Erythroblast (primary cell): ENCODE data around the gene DEUP1.
"Not testable (repeated sequence)": the region's sequence is repeated elsewhere in the genome, so short reads cannot be mapped to it uniquely, and the experiment has no call there.

Experiments
- DNase-seq, 2 experiments: peaks; one replicate each; lab custom pipeline; 2025; lab: John Stamatoyannopoulos, UW
- GATA1 ChIP-seq: IDR thresholded peaks from 2 replicates; pipeline ENCODE4 v1.6.1; 2011; ENCODE audit warnings: low read depth, mild to moderate bottlenecking, control low read depth, low read length, moderate library complexity
- POLR2A ChIP-seq: IDR thresholded peaks from 2 replicates; pipeline ENCODE4 v1.6.1; 2011; ENCODE audit warnings: mild to moderate bottlenecking, low read length

DEUP1 gene

DNA sequence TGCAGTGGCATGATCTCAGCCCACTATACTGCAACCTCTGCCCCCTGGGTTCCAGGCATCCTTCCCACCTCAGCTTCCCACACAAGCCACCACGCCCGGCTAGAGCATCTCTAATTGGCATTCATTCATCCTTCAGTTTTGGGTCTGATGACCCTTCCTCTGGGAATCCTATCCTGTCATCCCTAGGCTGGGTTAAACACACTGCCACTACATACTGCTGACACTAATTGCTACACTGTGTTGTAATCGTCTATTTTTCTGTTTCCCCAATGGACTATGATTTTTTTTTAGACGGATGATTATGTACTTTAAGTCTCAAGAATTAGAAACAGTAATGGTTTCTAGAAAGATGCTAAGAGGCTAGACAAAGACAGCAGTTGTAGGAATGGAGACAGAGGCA is 62.8 kb downstream of the DEUP1 start:
- DNase-seq, result no peak
- no peak for TF ChIP-seq GATA1
- TF ChIP-seq POLR2A, result no peak

DNA sequence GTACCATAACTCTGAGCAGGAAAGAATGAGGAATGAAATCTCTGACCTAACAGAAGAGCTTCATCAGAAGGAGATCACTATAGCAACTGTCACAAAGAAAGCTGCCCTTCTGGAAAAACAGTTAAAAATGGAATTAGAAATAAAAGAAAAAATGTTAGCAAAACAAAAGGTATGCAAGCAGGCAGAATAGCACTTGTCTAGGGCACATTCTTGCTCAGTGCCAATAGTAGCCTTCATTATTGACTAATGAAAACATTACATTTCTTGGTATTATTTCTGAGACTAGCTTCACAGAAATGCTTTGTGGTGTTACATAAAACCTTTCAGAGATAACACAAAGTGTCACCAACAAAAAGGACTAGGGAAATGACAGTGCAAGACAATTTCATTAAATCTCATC is 63.9 kb downstream of the DEUP1 start:
- DNase-seq, result no peak
- TF ChIP-seq POLR2A (no peak), GATA1 (no peak)

DNA sequence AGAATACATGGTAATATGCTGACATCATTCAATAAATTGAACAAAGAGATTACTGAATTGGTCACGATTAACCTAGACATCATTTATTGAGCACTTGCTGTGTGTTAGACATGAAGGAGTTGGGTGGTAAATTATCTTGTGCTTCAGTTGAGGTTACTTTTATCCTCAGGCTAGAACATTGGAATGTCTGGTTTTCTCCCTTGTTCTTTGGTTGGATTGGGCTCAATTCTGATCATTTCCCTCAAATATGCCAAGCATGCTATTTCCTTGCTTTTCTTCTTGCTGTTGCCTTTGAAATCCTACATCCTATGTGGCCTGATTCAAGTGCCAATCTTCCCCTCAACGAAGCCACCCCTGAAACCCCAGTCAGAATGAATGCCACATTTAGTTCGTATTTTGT is 65.8 kb downstream of the DEUP1 start:
- TF ChIP-seq GATA1 (no peak), POLR2A (no peak)
- no peak for DNase-seq

DNA sequence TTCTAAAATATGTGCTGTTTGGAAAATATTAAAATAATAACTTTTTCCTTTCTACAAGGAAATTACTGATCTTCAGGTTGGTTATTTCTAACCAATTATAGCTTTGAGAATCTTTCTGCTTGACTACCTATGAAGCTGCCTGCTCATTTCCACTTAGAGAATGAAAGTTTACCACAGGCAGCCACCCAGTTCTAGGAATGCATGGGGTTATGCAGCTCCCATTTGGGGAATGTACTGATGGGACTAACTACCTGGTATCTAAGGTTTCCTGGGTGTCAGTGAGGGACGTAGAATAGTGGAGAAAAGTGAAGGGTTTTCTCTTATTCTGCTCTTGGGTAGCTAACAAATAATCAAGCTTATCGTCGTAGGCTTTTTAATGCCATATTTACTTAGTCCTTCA is 73.4 kb downstream of the DEUP1 start:
- no peak for TF ChIP-seq POLR2A
- TF ChIP-seq GATA1, result no peak
- no peak for DNase-seq

DNA sequence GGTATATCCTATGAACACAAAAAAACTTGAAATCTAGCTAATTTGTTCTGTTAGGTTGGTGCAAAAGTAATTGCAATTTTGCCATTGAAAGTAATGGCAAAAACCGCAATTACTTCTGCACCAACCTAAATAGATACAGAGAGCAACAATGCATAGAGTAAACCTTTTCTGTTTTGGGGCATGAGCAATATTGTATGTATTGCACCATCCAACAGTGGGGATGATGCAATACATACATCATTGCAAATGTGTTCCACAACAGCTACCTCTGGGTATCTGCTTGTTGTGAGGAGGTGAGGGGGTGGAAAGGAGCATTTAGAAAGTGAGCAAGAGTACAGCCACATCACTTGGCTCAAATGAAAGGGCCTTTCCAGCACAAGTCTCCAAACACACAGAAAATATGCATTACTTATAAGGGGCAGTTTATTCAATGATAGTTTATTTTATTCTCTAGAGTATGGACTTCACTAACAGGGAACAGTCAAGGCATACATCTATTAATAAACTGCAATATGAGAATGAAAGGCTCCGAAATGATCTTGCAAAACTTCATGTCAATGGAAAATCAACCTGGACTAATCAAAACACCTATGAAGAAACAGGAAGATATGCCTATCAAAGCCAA is 77.3 kb downstream of the DEUP1 start:
- DNase-seq, result peak in 1 of 2 experiments; percentile 12
- TF ChIP-seq POLR2A (no peak), GATA1 (no peak)

DNA sequence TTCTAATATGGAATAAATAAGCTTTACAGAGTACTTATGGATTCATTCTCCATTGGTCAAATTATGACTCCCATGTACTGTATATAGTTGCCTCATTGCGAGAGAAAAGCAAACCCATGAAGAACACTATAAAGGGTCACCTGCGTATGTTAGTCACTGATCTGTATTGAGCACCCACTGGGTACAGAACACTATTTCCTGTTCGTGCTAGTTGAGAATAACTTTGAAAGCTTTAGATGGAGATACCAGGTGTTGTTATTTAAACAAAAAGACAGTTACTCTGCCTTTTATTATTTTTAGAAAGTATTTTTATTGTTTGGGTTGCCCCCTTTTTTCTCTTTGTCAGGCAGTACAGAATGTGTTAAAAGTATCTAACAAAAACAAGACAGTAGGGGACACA is 79.9 kb downstream of the DEUP1 start:
- no peak for DNase-seq
- TF ChIP-seq GATA1, result no peak
- TF ChIP-seq POLR2A, result no peak

DNA sequence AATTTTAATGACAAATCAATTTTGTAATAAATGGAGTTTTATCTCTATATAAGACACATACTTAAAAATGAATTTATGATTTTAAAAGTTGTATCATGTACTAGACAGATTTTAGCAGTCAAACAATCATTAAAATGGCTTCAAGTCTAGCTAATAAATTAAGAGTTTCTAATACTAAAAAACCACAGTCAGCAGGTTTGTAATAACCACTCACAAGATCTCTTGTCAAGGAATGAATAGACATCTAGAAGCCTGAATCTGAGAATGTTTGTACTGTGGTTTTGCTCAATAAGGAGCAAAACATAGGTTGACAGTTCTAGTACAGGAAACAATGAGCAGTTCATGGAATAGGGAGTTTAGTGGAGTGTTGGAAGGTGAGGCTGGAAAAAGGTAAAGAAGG is 81.2 kb downstream of the DEUP1 start:
- TF ChIP-seq POLR2A (no peak), GATA1 (no peak)
- no peak for DNase-seq

DNA sequence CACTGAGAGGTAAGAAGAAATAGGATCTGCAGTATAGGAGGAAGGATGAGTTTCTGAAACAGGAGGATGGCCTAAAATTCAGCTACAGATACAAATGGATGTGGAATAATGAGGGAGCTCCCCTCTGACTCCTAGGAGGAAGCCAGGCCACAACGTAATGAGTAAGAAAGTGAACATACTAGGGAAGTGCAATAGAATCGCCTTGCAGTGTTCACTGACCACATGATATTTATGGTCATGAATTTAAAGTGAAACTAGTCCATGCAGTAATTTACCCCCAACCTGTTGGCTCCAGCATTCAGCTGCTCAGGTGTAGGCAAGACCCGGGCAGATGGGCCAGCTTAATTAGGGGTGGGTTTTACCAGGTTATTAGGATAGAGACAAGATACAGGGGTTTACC is 101.7 kb downstream of the DEUP1 start:
- DNase-seq, result no peak
- no peak for TF ChIP-seq POLR2A
- no peak for TF ChIP-seq GATA1

DNA sequence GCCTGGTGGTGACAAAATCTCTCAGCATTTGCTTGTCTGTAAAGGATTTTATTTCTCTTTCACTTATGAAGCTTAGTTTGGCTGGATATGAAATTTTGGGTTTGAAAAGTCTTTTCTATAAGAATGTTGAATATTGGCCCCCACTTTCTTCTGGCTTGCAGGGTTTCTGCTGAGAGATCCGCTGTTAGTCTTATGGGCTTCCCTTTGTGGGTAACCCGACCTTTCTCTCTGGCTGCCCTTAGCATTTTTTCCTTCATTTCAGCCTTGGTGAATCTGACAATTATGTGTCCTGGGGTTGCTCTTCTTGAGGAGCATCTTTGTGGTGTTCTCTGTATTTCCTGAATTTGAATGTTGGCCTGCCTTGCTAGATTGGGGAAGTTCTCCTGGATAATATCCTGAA is 112.7 kb downstream of the DEUP1 start:
- DNase-seq, result not testable (repeated sequence)

DNA sequence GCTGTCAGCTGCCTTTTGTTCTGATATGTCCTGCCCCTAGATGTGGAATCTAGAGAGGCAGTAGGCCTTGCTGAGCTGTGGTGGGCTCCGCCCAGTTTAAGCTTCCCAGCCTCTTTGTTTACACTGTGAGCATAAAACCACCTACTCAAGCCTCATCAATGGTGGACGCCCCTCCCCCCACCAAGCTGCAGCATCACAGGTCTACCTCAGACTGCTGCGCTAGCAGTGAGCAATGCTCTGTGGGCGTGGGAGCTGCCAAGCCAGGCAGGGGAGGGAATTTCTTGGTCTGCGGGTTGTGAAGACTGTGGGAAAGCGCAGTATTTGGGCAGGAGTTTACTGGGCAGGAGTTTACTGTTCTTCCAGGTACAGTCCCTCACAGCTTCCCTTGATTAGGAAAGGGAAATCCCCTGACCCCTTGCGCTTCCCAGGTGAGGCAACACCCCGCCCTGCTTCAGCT is 114.1 kb downstream of the DEUP1 start:
- TF ChIP-seq GATA1, result no peak
- DNase-seq, result no peak

DNA sequence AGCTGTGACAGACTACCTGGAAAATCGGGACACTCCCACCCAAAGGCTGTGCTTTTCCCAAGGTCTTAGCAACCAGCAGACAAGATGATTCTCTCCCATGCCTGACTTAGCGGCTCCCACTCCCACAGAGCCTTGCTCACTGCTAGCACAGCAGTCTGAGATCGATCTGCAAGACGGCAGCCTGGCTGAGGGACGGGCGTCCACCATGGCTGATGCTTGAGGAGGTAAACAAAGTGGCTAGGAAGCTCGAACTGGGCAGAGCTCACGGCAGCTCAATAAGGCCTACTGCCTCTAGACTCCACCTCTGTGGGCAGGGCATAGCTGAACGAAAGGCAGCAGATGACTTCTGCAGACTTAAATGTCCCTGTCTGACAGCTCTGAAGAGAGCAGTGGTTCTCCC is 127.7 kb downstream of the DEUP1 start:
- DNase-seq, result no peak
- TF ChIP-seq POLR2A (no peak), GATA1 (no peak)

DNA sequence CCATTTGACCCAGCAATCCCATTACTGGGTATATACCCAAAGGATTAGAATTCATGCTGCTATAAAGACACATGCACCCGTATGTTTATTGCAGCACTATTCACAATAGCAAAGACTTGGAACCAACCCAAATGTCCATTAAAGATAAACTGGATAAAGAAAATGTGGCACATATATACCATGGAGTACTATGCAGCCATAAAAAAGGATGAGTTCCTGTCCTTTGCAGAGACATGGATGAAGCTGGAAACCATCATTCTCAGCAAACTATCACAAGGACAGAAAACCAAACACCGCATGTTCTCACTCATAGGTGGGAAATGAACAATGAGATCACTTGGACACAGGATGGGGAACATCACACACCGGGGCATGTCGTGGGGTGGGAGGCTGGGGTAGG is 133.1 kb downstream of the DEUP1 start:
- DNase-seq, result not testable (repeated sequence)

DNA sequence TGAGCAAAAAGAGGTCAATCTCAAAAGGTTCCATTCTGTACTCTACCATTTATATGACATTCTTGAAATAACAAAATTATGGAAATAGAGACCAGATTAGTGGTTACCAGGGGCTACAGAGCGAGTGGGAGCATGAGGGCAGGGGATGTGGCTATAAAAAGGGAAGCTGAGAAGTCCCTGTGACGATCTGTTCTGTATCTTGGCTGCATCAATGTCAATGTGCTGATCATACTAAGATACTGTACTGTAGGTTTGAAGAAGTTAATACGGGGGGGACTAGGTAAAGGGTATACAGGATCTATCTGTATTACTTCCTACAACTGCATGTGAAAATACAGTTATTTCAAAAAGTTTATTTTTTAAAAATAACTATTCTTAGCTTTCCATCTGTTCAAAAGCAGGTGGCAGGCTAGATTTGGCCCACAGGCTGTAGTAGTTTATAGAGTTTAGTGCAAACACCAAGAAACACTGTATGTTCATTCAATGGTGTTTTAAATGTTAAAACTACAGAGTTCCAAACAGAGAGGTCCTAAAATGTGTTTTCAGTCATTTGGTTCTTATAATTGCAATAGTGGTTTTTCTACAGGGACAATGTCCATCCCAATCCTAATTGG is 134.5 kb downstream of the DEUP1 start:
- no peak for DNase-seq

DNA sequence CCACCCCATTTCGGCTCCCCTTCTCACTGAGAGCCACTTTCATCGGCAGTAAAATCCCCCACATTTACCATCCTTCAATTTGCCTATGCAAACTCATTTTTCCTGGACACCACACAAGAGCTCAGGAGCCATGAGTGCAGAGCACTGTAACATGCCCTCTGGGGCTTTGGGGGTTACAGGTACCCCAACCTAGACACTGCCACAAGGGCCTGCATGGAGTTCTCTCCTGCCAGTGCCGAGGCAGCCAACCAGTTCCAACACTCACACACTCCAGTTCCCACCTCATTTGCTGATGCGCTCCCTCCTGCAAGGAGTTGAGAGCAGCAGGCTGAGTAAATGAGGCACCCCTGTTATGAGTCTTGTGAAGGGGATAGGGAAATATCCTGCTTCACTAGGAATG is 136.5 kb downstream of the DEUP1 start:
- TF ChIP-seq GATA1 (no peak), POLR2A (no peak)
- no peak for DNase-seq

More for the DNA sequence above, 134.5 kb downstream of the DEUP1 start:
- TF ChIP-seq POLR2A (no peak), GATA1 (no peak)

DNA sequence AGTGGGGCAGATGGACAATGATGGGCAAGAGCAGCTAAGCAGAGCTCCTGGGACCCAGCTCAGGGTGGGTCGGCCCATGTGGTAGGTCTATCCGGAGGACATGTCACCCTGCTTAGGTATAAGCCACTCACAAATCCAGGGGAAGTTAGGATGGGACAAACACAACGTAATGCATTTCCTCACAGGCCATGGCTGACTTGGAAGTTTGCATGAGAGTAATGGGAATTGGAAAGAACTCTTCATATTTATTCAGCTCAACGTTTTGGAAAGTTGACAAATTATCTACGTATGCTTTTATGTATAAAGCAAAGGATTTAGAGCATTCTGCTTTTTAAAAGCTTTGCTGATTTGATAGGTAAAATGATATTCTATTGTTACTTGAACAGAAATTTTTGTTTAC is 137.7 kb downstream of the DEUP1 start:
- DNase-seq, result no peak
- TF ChIP-seq GATA1 (no peak), POLR2A (no peak)
